Activated CD4-positive, alpha-beta T cell treated with anti-CD3 and anti-CD28 coated beads, Interleukin-2, amount 50 U/mL, for 1 hour (primary cell): ENCODE results near the gene PDGFC.

ENCODE experiments used
- DNase-seq: peaks from one replicate; pipeline ENCODE4 v3.0.0-alpha.2; 2020

PDGFC gene

GRCh38 chr4:156824451-156825060, 147.0 kb downstream of the PDGFC start:
- no peak for DNase-seq

GRCh38 chr4:156820931-156821330, 150.7 kb downstream of the PDGFC start:
- no peak for DNase-seq

GRCh38 chr4:156816360-156816755, 155.2 kb downstream of the PDGFC start:
- no peak for DNase-seq

GRCh38 chr4:156815717-156816359, 155.8 kb downstream of the PDGFC start:
- DNase-seq, result no peak

- no peak for DNase-seq
Observed at GRCh38 chr4:156811963-156812362, 159.6 kb downstream of the PDGFC start.

GRCh38 chr4:156811286-156811685, 160.3 kb downstream of the PDGFC start:
- DNase-seq, result no peak

GRCh38 chr4:156805696-156806095, 165.9 kb downstream of the PDGFC start:
- DNase-seq, result no peak

GRCh38 chr4:156803056-156803455, 168.5 kb downstream of the PDGFC start:
- DNase-seq, result no peak

- DNase-seq, result no peak
Observed at GRCh38 chr4:156800463-156800862, 171.1 kb downstream of the PDGFC start.

GRCh38 chr4:156799121-156799589, 172.4 kb downstream of the PDGFC start:
- DNase-seq, result no peak

- no peak for DNase-seq
Observed at GRCh38 chr4:156798438-156798837, 173.2 kb downstream of the PDGFC start.

- DNase-seq, result no peak
Observed at GRCh38 chr4:156797206-156797605, 174.4 kb downstream of the PDGFC start.

GRCh38 chr4:156795727-156796126, 175.9 kb downstream of the PDGFC start:
- no peak for DNase-seq

GRCh38 chr4:156794863-156795262, 176.7 kb downstream of the PDGFC start:
- DNase-seq, result no peak

- DNase-seq, result no peak
Observed at GRCh38 chr4:156792462-156793085, 179.0 kb downstream of the PDGFC start.

GRCh38 chr4:156790866-156791265, 180.7 kb downstream of the PDGFC start:
- no peak for DNase-seq

GRCh38 chr4:156788782-156789181, 182.8 kb downstream of the PDGFC start:
- DNase-seq, result no peak

- no peak for DNase-seq
Observed at GRCh38 chr4:156786713-156787112, 184.9 kb downstream of the PDGFC start.

- no peak for DNase-seq
Observed at GRCh38 chr4:156784970-156785369, 186.6 kb downstream of the PDGFC start.

- no peak for DNase-seq
Observed at GRCh38 chr4:156783966-156784365, 187.6 kb downstream of the PDGFC start.

GRCh38 chr4:156782491-156782890, 189.1 kb downstream of the PDGFC start:
- DNase-seq, result no peak

- DNase-seq, result no peak
Observed at GRCh38 chr4:156781852-156782251, 189.7 kb downstream of the PDGFC start.

- no peak for DNase-seq
Observed at GRCh38 chr4:156779774-156780173, 191.8 kb downstream of the PDGFC start.

- DNase-seq, result no peak
Observed at GRCh38 chr4:156779042-156779441, 192.6 kb downstream of the PDGFC start.
